A549 (cell line): ENCODE measurements around the gene TMEM92. TPM values are rescaled to one million over a fixed set of nuclear protein-coding genes. Genes with fewer than 3 reads are reported as not detected.

Source experiments
- ATAC-seq, 2 experiments: fragments of 200-7000 bp in 1 of 2; fragments of >200 bp in 1 of 2; cut with Nextera tagmentation in 1 of 2; cut with Tn5 transposase in 1 of 2; 3 replicates each; pipeline versions ENCODE4 v1.8.0 to v1.9.1; 2018 to 2020; ENCODE audit warnings: mild to moderate bottlenecking in 1 of 2, moderate library complexity in 1 of 2
- CTCF ChIA-PET: fragments of 300-600 bp; sonication (Branson Sonifier 250); formaldehyde crosslinking; extraction: SDS; loops from one replicate; lab custom pipeline; 2021; ENCODE audit warnings: antibody characterized with exemption, inconsistent platforms; lab: Yijun Ruan, JAX
- POLR2A ChIA-PET: fragments of 350-600 bp; formaldehyde crosslinking; extraction: SDS; loops from one replicate; lab custom pipeline; 2021; ENCODE audit warnings: antibody characterized with exemption, inconsistent platforms; lab: Yijun Ruan, JAX
- DNase-seq, 2 experiments: peaks; one replicate each; pipeline versions ENCODE4 v3.0.0 to v3.0.0-alpha.2; 2011 to 2016; ENCODE audit warnings: low read depth in 1 of 2, low spot score in 1 of 2
- FAIRE-seq: peaks from 2 replicates; lab custom pipeline; 2011; peaks lifted over from hg19 to GRCh38; lab: Jason Lieb, UNC
- H3K27ac ChIP-seq, 2 experiments: fragments of >200 bp; sonication (Bioruptor Twin); formaldehyde crosslinking; 3 replicates each; pipeline ENCODE4 v1.5.1; 2016 to 2017
- H3K4me1 ChIP-seq: fragments of >200 bp; sonication (Bioruptor Twin); formaldehyde crosslinking; 3 replicates; pipeline ENCODE4 v1.6.1; 2016
- H3K4me2 ChIP-seq: fragments of >200 bp; sonication (Bioruptor Twin); formaldehyde crosslinking; 3 replicates; pipeline ENCODE4 v1.6.1; 2016
- H3K4me3 ChIP-seq: fragments of >200 bp; sonication (Bioruptor Twin); formaldehyde crosslinking; 3 replicates; pipeline ENCODE4 v1.5.1; 2016
- H3K9me3 ChIP-seq: fragments of >200 bp; sonication (Bioruptor Twin); formaldehyde crosslinking; 3 replicates; pipeline ENCODE4 v1.6.1; 2016
- ATOH8 ChIP-seq: fragments of 250-450 bp; sonication (Bioruptor Pico); IDR thresholded peaks from 2 replicates; pipeline ENCODE4 v1.5.0; 2020; ENCODE audit warnings: low read depth, mild to moderate bottlenecking, moderate library complexity
- CBX2 ChIP-seq: fragments of 200-600 bp; sonication (generic); IDR thresholded peaks from 2 replicates; pipeline ENCODE4 v1.6.1; 2016; ENCODE audit warnings: low read depth, mild to moderate bottlenecking, borderline replicate concordance
- CBX8 ChIP-seq: fragments of 200-600 bp; sonication (generic); IDR thresholded peaks from 2 replicates; pipeline ENCODE4 v1.6.1; 2016
- CEBPB ChIP-seq, 2 experiments: fragments of >200 bp in 1 of 2; sonication (Bioruptor Twin) in 1 of 2; formaldehyde crosslinking in 1 of 2; IDR thresholded peaks; 2 replicates each; pipeline ENCODE4 v1.6.1; 2012 to 2016
- CHD4 ChIP-seq: fragments of 200-600 bp; sonication (generic); IDR thresholded peaks from 2 replicates; pipeline ENCODE4 v1.6.1; 2016; ENCODE audit warnings: antibody characterized with exemption, mild to moderate bottlenecking, borderline replicate concordance
- CTCF ChIP-seq: fragments of >200 bp; sonication (Bioruptor Twin); formaldehyde crosslinking; IDR thresholded peaks from 3 replicates; pipeline ENCODE4 v1.5.1; 2016
- E2F6 ChIP-seq: IDR thresholded peaks from 2 replicates; pipeline ENCODE4 v1.6.1; 2012; ENCODE audit warnings: low read depth, borderline replicate concordance
- EHMT2 ChIP-seq: fragments of 200-600 bp; sonication (generic); IDR thresholded peaks from 2 replicates; pipeline ENCODE4 v1.6.1; 2016; ENCODE audit warnings: antibody characterized with exemption, low read depth, mild to moderate bottlenecking, moderate library complexity
- EP300 ChIP-seq, 2 experiments: fragments of >200 bp; sonication (Bioruptor Twin); formaldehyde crosslinking; IDR thresholded peaks; 2 replicates in 1 of 2; 3 replicates in 1 of 2; pipeline ENCODE4 v1.6.1; 2016 to 2017
- FOSB ChIP-seq: fragments of 250-450 bp; sonication (Bioruptor Pico); IDR thresholded peaks from 2 replicates; pipeline ENCODE4 v1.5.0; 2020; ENCODE audit warnings: mild to moderate bottlenecking, moderate library complexity
- FOSL2 ChIP-seq, 2 experiments: fragments of 450-650 bp in 1 of 2; fragments of >200 bp in 1 of 2; sonication (Bioruptor Twin) in 1 of 2; formaldehyde crosslinking; IDR thresholded peaks; 2 replicates each; pipeline versions ENCODE4 v1.5.0 to v1.6.1; 2016 to 2020; ENCODE audit warnings: mild to moderate bottlenecking in 1 of 2, moderate library complexity in 1 of 2
- HDAC2 ChIP-seq: fragments of 200-600 bp; sonication (generic); IDR thresholded peaks from 2 replicates; pipeline ENCODE4 v1.6.1; 2016
- HOXA7 ChIP-seq: fragments of 250-450 bp; sonication (Bioruptor Pico); IDR thresholded peaks from 2 replicates; pipeline ENCODE4 v1.5.0; 2020; ENCODE audit warnings: mild to moderate bottlenecking, moderate library complexity
- HOXB13 ChIP-seq: fragments of 250-450 bp; sonication (Bioruptor Pico); IDR thresholded peaks from 2 replicates; pipeline ENCODE4 v1.5.0; 2020; ENCODE audit warnings: low read depth, mild to moderate bottlenecking, moderate library complexity
- HOXB5 ChIP-seq: fragments of 250-450 bp; sonication (Bioruptor Pico); IDR thresholded peaks from 2 replicates; pipeline ENCODE4 v1.5.0; 2020; ENCODE audit warnings: mild to moderate bottlenecking, moderate library complexity
- KDM5A ChIP-seq: fragments of 200-600 bp; sonication (generic); IDR thresholded peaks from 2 replicates; pipeline ENCODE4 v1.6.1; 2016; ENCODE audit warnings: antibody characterized with exemption, mild to moderate bottlenecking
- MAZ ChIP-seq: fragments of 150-350 bp; IDR thresholded peaks from 2 replicates; pipeline ENCODE4 v1.6.1; 2014; ENCODE audit warnings: antibody characterized with exemption, low read depth, low read length, borderline replicate concordance
- NFE2L2 ChIP-seq: fragments of 150-350 bp; conservative IDR thresholded peaks from 2 replicates; pipeline ENCODE4 v1.6.1; 2014; ENCODE audit warnings: low read length
- NPAS2 ChIP-seq: fragments of 250-450 bp; sonication (Bioruptor Pico); IDR thresholded peaks from 2 replicates; pipeline ENCODE4 v1.8.0; 2022; ENCODE audit warnings: mild to moderate bottlenecking, moderate library complexity, borderline replicate concordance
- NR3C1 ChIP-seq: fragments of >200 bp; sonication (Bioruptor Twin); formaldehyde crosslinking; IDR thresholded peaks from 3 replicates; pipeline ENCODE4 v1.6.1; 2017
- PBX3 ChIP-seq: IDR thresholded peaks from 2 replicates; pipeline ENCODE4 v1.6.1; 2012
- POLR2A ChIP-seq: IDR thresholded peaks from 2 replicates; pipeline ENCODE4 v1.6.1; 2012; ENCODE audit warnings: mild to moderate bottlenecking, low read length
- POLR2AphosphoS2 ChIP-seq: conservative IDR thresholded peaks from 2 replicates; pipeline ENCODE4 v1.6.1; 2012; ENCODE audit warnings: low read length, improper control_type of control experiment, inconsistent platforms
- RAD21 ChIP-seq, 2 experiments: fragments of >200 bp in 1 of 2; sonication (Bioruptor Twin) in 1 of 2; formaldehyde crosslinking in 1 of 2; IDR thresholded peaks in 1 of 2; conservative IDR thresholded peaks in 1 of 2; 2 replicates in 1 of 2; 3 replicates in 1 of 2; pipeline ENCODE4 v1.6.1; 2012 to 2018; ENCODE audit warnings: inconsistent platforms in 1 of 2
- RARB ChIP-seq: fragments of 250-450 bp; sonication (Bioruptor Pico); IDR thresholded peaks from 2 replicates; pipeline ENCODE4 v1.8.0; 2021; ENCODE audit warnings: mild to moderate bottlenecking, moderate library complexity
- RCOR1 ChIP-seq: fragments of 150-350 bp; IDR thresholded peaks from 2 replicates; pipeline ENCODE4 v1.6.1; 2014; ENCODE audit warnings: antibody characterized with exemption, low read length, low read depth
- RFX5 ChIP-seq: fragments of 450-650 bp; IDR thresholded peaks from 2 replicates; pipeline ENCODE4 v1.7.1; 2014; ENCODE audit warnings: antibody characterized with exemption, mild to moderate bottlenecking, moderate library complexity
- RNF2 ChIP-seq: fragments of 200-600 bp; sonication (generic); IDR thresholded peaks from 2 replicates; pipeline ENCODE4 v1.6.1; 2016; ENCODE audit warnings: low read depth, mild to moderate bottlenecking, antibody characterized with exemption, moderate library complexity, borderline replicate concordance
- SMC3 ChIP-seq: fragments of >200 bp; sonication (Bioruptor Twin); formaldehyde crosslinking; IDR thresholded peaks from 3 replicates; pipeline ENCODE4 v1.6.1; 2018; ENCODE audit warnings: inconsistent platforms
- TFCP2L1 ChIP-seq: fragments of 250-450 bp; sonication (Bioruptor Pico); IDR thresholded peaks from 2 replicates; pipeline ENCODE4 v1.5.0; 2021; ENCODE audit warnings: mild to moderate bottlenecking
- USF2 ChIP-seq: fragments of 450-650 bp; IDR thresholded peaks from 2 replicates; pipeline ENCODE4 v1.6.1; 2014; ENCODE audit warnings: antibody characterized with exemption
- ZC3H11A ChIP-seq: fragments of 450-650 bp; IDR thresholded peaks from 2 replicates; pipeline ENCODE4 v1.6.1; 2014; ENCODE audit warnings: antibody characterized with exemption, mild to moderate bottlenecking
- ZFP36 ChIP-seq: fragments of 450-650 bp; IDR thresholded peaks from 2 replicates; pipeline ENCODE4 v1.6.1; 2014; ENCODE audit warnings: borderline replicate concordance; ENCODE audit not compliant: partially characterized antibody
- ZNF302 ChIP-seq: fragments of 250-450 bp; sonication (Bioruptor Pico); IDR thresholded peaks from 2 replicates; pipeline ENCODE4 v1.9.0; 2021; ENCODE audit warnings: inconsistent platforms, mild to moderate bottlenecking, moderate library complexity
- ZSCAN20 ChIP-seq: fragments of 250-450 bp; sonication (Bioruptor Pico); IDR thresholded peaks from 2 replicates; pipeline ENCODE4 v1.8.0; 2022; ENCODE audit warnings: mild to moderate bottlenecking, moderate library complexity
- WGBS: methylation state at CpG from one replicate; pipeline ENCODE4 v1.1.6; 2017; ENCODE audit errors: missing lambda C conversion rate; 5-methylcytosine and 5-hydroxymethylcytosine counted together
- polyA plus RNA-seq, 4 experiments: library from polyadenylated mRNA; depleted of rRNA in 3 of 4; stranded (reverse); fragments of >200 nt; fragmentation: RNase III in 1 of 4; extraction: RNeasy Plus Mini Kit Qiagen cat#74134 plus additional on column Dnase treatment in 1 of 4; gene quantifications; 2 replicates in 3 of 4; 3 replicates in 1 of 4; pipeline ENCODE4 v1.2.3, GENCODE V29; 2011 to 2017
- TF ChIP-seq, protein P1 (sequence below): IDR thresholded peaks from 2 replicates; pipeline ENCODE4 v1.6.1; 2012

The TMEM92 gene
- polyA plus RNA-seq, 2 of the 4 experiments (the other 2 are of a cell fraction) = 10.3 to 27.5 TPM

DNA sequence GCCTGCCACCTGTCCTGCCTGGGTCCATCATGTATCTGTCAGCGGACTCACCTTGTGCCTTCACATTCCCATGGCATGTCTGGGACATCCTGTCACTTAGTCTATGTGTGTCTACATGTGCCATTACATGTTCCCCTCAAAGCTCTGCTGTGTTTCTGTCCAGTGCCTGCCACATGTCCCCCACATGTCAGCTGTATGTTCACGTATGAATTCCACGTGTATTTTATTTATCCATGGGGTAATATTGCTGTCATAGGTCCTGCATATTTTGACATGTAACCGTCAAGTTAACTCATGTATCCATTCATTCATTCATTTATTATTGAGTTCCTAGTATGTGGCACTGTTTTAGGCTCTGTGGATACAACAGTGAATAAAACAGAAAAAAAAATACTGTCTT is 20.8 kb downstream of the TMEM92 start (continued):
- no peak for TF ChIP-seq USF2

DNA sequence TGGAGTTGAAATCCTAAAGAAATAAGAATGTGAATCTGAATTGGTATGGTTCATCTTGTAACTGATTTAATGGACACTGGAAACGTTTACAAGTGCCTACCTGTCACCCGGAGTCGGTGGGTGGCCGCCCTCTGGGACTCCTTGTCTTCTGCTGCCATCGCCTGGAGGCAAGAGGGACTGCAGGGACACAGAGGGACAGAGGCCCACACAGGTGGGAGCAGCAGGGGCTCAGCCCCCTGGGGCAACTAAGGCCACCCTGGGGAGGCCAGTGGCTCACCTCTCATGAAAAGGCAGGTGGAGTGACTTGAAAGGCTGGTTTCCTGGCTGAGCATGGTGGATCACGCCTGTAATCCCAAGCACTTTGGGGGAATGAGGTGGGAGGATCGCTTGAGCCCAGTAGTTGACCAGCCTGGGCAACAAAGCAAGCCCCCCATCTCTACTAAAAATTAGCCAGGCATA is 23.2 kb downstream of the TMEM92 start:
- Histone ChIP-seq H3K4me2 (no peak overlapping the region), H3K4me1 (no peaks in the 10 kb centered on the region), H3K4me3 (no peak overlapping the region), H3K9me3 (no peaks in the 10 kb centered on the region), H3K27ac (no peak overlapping the region)
- ATAC-seq (peak; percentile 93 to 99), DNase-seq (peak; percentile 81 to 90), FAIRE-seq (no peak)
- ChIA-PET POLR2A (no interaction called here), CTCF (interaction anchor here (0.6 to 46.2 kb wide), 63 partner anchors 2 to 554 kb away, joined by 3 to 1256 read pairs (median 4); partner anchors contain the start of genes COL1A1, PDK2, SGCA and TMEM92)
- 15% methylated on average over 7 of the region's 7 CpGs for WGBS
- TF ChIP-seq FOSL2 (IDR thresholded peaks at IDR 0.05) = no peak
- no peak for TF ChIP-seq FOSL2 (CRISPR knock-in tag; IDR thresholded peaks at IDR 0.05)
- no peak for TF ChIP-seq HOXB13 (CRISPR knock-in tag)
- no peak for TF ChIP-seq ZFP36
- TF ChIP-seq, protein P1, sequence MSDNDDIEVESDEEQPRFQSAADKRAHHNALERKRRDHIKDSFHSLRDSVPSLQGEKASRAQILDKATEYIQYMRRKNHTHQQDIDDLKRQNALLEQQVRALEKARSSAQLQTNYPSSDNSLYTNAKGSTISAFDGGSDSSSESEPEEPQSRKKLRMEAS = no peak
- no peak for TF ChIP-seq CBX8
- peak; percentile 100 for TF ChIP-seq RAD21 (conservative IDR thresholded peaks at IDR 0.05 in 1 of 2, IDR thresholded peaks at IDR 0.05 in 1 of 2)
- TF ChIP-seq E2F6 = no peak
- TF ChIP-seq EP300 (IDR thresholded peaks at IDR 0.05) = no peak
- no peak for TF ChIP-seq POLR2AphosphoS2
- TF ChIP-seq CBX2 = no peak
- peak; percentile 99 for TF ChIP-seq CTCF
- TF ChIP-seq HDAC2 = no peak
- TF ChIP-seq SMC3 = peak; percentile 100
- TF ChIP-seq ZNF302 (CRISPR knock-in tag) = no peak
- TF ChIP-seq EHMT2 = no peak
- TF ChIP-seq HOXA7 (CRISPR knock-in tag) = no peak
- no peak for TF ChIP-seq CHD4
- no peak for TF ChIP-seq ZSCAN20 (CRISPR knock-in tag)
- no peak for TF ChIP-seq FOSB (CRISPR knock-in tag)
- no peak for TF ChIP-seq RARB (CRISPR knock-in tag)
- no peak for TF ChIP-seq ATOH8
- TF ChIP-seq KDM5A = no peak
- no peak for TF ChIP-seq TFCP2L1 (CRISPR knock-in tag)
- TF ChIP-seq CEBPB (IDR thresholded peaks at IDR 0.05) = no peak
- no peak for TF ChIP-seq NFE2L2
- TF ChIP-seq RFX5 = no peak
- no peak for TF ChIP-seq RCOR1
- TF ChIP-seq MAZ = 0 out of 2 replicates have a peak, but pooled peaks have one; percentile 49
- TF ChIP-seq ZC3H11A = no peak
- TF ChIP-seq HOXB5 = no peak
- TF ChIP-seq POLR2A = no peak
- no peak for TF ChIP-seq PBX3
- TF ChIP-seq RNF2 = no peak
- no peak for TF ChIP-seq NR3C1
- no peak for TF ChIP-seq NPAS2 (CRISPR knock-in tag)
